Psoas muscle (tissue), 8 donors: ENCODE data around the gene ARSA. TPM values are rescaled to one million over a fixed set of nuclear protein-coding genes. Genes with fewer than 3 reads are reported as not detected.

ENCODE experiments used
- ATAC-seq, 4 donors: fragments of 200-7000 bp; cut with Tn5 transposase; one replicate each; pipeline ENCODE4 v1.9.1; 2020; ENCODE audit warnings: moderate library complexity in 3 of 4, mild to moderate bottlenecking in 2 of 4
- DNase-seq, 2 donors: peaks; one replicate each; pipeline ENCODE4 v3.0.0-alpha.2; 2020
- H3K27ac ChIP-seq: fragments of 200-600 bp; one replicate; pipeline ENCODE4 v1.8.0; 2022
- H3K27me3 ChIP-seq, 3 donors: fragments of 200-600 bp in 1 of 3; one replicate each; pipeline versions ENCODE4 v1.6.1 to v1.8.0; 2013 to 2022; ENCODE audit warnings: low read length in 2 of 3, mild to moderate bottlenecking in 2 of 3, moderate library complexity in 1 of 3; ENCODE audit not compliant: insufficient read depth in 3 of 3
- H3K36me3 ChIP-seq, 2 donors: fragments of 200-600 bp in 1 of 2; one replicate each; pipeline versions ENCODE4 v1.6.1 to v1.8.0; 2013 to 2022; ENCODE audit warnings: low read depth in 1 of 2, mild to moderate bottlenecking in 1 of 2, moderate library complexity in 1 of 2; ENCODE audit not compliant: insufficient read depth in 1 of 2
- H3K4me1 ChIP-seq: fragments of 200-600 bp; one replicate; pipeline ENCODE4 v1.8.0; 2022
- H3K4me3 ChIP-seq: fragments of 200-600 bp; one replicate; pipeline ENCODE4 v1.8.0; 2022; ENCODE audit warnings: mild to moderate bottlenecking
- H3K9me3 ChIP-seq: fragments of 200-600 bp; one replicate; pipeline ENCODE4 v1.8.0; 2022
- CTCF ChIP-seq: fragments of 200-600 bp; IDR thresholded peaks from one replicate; pipeline ENCODE4 v1.8.0; 2022; ENCODE audit warnings: antibody characterized with exemption
- WGBS, 3 donors: extraction: QIAGEN DNeasy Blood & Tissue Kit; methylation state at CpG; one replicate each; pipeline versions ENCODE4 v1.1.6 to v1.1.7; 2013; 5-methylcytosine and 5-hydroxymethylcytosine counted together
- intact Hi-C, 2 donors: fragments of 100-400 bp; cut with DNase I; formaldehyde crosslinking; loops; one replicate each; pipeline versions ENCODE4 v1.11.0 to v1.14.2; 2022
- polyA plus RNA-seq, 3 donors: library from polyadenylated mRNA; stranded (reverse); fragments of 200-250 nt; gene quantifications; one replicate each; pipeline ENCODE4 v1.2.3, GENCODE V29; 2013
- total RNA-seq, 4 donors: library from RNA; stranded (reverse); fragmentation: NEBNext Ultra II Directional in 2 of 4; extraction: Animal tissue kit (Norgen Biotek cat#: 25700) in 2 of 4; gene quantifications; one replicate each; pipeline versions ENCODE4 v1.2.1 to v1.2.4, GENCODE V29; 2021 to 2023
- donor health status: healthy with polysubstance abuse.
- donor health status: DM: no; HTN: no; CAD: no; lungs with moderate emphysema.
- donor health status: Bipolar disorder and iron deficiency.
- donor health status: healthy.
- donor health status: DM: yes; HTN: yes; CAD: no.
- donor health status: DM: no; HTN: no; CAD: no.
- donor health status: DM: no; HTN: no; CAD: no.
- donor health status: DM: yes; HTN: yes; CAD: no.

ARSA gene
- total and polyA plus RNA-seq, 7 donors, result 8.3 to 13.6 (median 9.8) TPM

GRCh38 chr22:50585781-50586180 lies 42.2 kb downstream of the ARSA start:
- no peak overlapping the region for H3K4me3 ChIP-seq
- intact Hi-C loops, result no loop called here
- 87 to 97% (median 94%) methylated on average over 8 of the region's 8 CpGs for WGBS, 3 donors
- no peak for ATAC-seq
- no peak for TF ChIP-seq CTCF
- peaks cover 18% of the 10 kb centered on the region for H3K4me1 ChIP-seq
- H3K36me3 ChIP-seq, result no peaks in the 10 kb centered on the region
- no peak overlapping the region for H3K27ac ChIP-seq
- no peaks in the 10 kb centered on the region for H3K9me3 ChIP-seq
- DNase-seq, result no peak
- no peaks in the 10 kb centered on the region for H3K27me3 ChIP-seq

- no peak for DNase-seq
- intact Hi-C loops, result no loop called here
- TF ChIP-seq CTCF, result no peak
- Histone ChIP-seq H3K4me3 (no peak overlapping the region), H3K9me3 (no peaks in the 10 kb centered on the region), H3K27me3 (no peaks in the 10 kb centered on the region), H3K27ac (no peak overlapping the region), H3K36me3 (peaks cover 0 to 3% of the 10 kb centered on the region in 2 donors), H3K4me1 (peaks cover 22% of the 10 kb centered on the region)
- ATAC-seq, result no peak
- 87 to 95% (median 90%) methylated on average over 3 of the region's 3 CpGs for WGBS, 3 donors
Measured at GRCh38 chr22:50585238-50585637, 42.7 kb downstream of the ARSA start.

- no peak for DNase-seq
- intact Hi-C loops, result loop anchor here in 1 of 2 donors (5.0 kb wide), 1 partner anchor 38 kb away; no protein-coding TSS in a partner anchor
- Histone ChIP-seq H3K9me3 (no peaks in the 10 kb centered on the region), H3K4me1 (peaks cover 22% of the 10 kb centered on the region), H3K27me3 (no peaks in the 10 kb centered on the region), H3K27ac (no peak overlapping the region), H3K36me3 (peaks cover 0 to 9% of the 10 kb centered on the region in 2 donors), H3K4me3 (no peak overlapping the region)
- no peak for ATAC-seq
- no peak for TF ChIP-seq CTCF
- WGBS, 3 donors, result 94 to 95% (median 95%) methylated on average over 23 of the region's 23 CpGs
Measured at GRCh38 chr22:50584106-50585096, 43.6 kb downstream of the ARSA start.

GRCh38 chr22:50583294-50583861 lies 44.6 kb downstream of the ARSA start:
- DNase-seq, result no peak
- Histone ChIP-seq H3K27me3 (no peaks in the 10 kb centered on the region), H3K27ac (peak overlapping the region; percentile 100), H3K4me1 (peaks cover 31% of the 10 kb centered on the region), H3K9me3 (no peaks in the 10 kb centered on the region), H3K36me3 (peaks cover 0 to 15% of the 10 kb centered on the region in 2 donors), H3K4me3 (peak overlapping the region; percentile 94)
- WGBS, 3 donors, result 5 to 8% (median 7%) methylated on average over 33 to 37 of the region's 37 CpGs
- intact Hi-C loops, result loop anchor here in 1 of 2 donors (5.0 kb wide), 1 partner anchor 39 kb away; no protein-coding TSS in a partner anchor
- TF ChIP-seq CTCF, result no peak
- ATAC-seq, result peak; percentile 18 to 34 (median 20)
